ENCODE results near the gene NCOA3.

NCOA3 gene

GRCh38 chr20:47680804-47681529 lies 179.3 kb downstream of the NCOA3 start:
- DNase-seq: no peak
- TF ChIP-seq GATA1 (IDR thresholded peaks at IDR 0.05; ENCODE audit: low read depth, low read length) (no peak), POLR2A (IDR thresholded peaks at IDR 0.05; ENCODE audit: low read length) (no peak)

GRCh38 chr20:47682028-47682783 lies 180.5 kb downstream of the NCOA3 start:
- no peak for TF ChIP-seq POLR2A (IDR thresholded peaks at IDR 0.05; ENCODE audit: low read length)
- DNase-seq: no peak

GRCh38 chr20:47682916-47683315 lies 181.2 kb downstream of the NCOA3 start:
- no peak for DNase-seq
- no peak for TF ChIP-seq POLR2A (IDR thresholded peaks at IDR 0.05; ENCODE audit: low read length)
- no peak for TF ChIP-seq GATA1 (IDR thresholded peaks at IDR 0.05; ENCODE audit: low read depth, low read length)

GRCh38 chr20:47684306-47685080 lies 182.8 kb downstream of the NCOA3 start:
- DNase-seq: no peak
- no peak for TF ChIP-seq POLR2A (IDR thresholded peaks at IDR 0.05; ENCODE audit: low read length)
- TF ChIP-seq GATA1 (IDR thresholded peaks at IDR 0.05; ENCODE audit: low read depth, low read length): no peak

GRCh38 chr20:47686545-47686944 lies 184.9 kb downstream of the NCOA3 start:
- DNase-seq: no peak

GRCh38 chr20:47687095-47687987 lies 185.7 kb downstream of the NCOA3 start:
- DNase-seq: no peak
- TF ChIP-seq POLR2A (IDR thresholded peaks at IDR 0.05; ENCODE audit: low read length) (no peak), GATA1 (IDR thresholded peaks at IDR 0.05; ENCODE audit: low read depth, low read length) (no peak)

More at GRCh38 chr20:47686545-47686944, 184.9 kb downstream of the NCOA3 start:
- no peak for TF ChIP-seq GATA1 (IDR thresholded peaks at IDR 0.05; ENCODE audit: low read depth, low read length)

- no peak for DNase-seq
- no peak for TF ChIP-seq POLR2A (IDR thresholded peaks at IDR 0.05; ENCODE audit: low read length)
- TF ChIP-seq GATA1 (IDR thresholded peaks at IDR 0.05; ENCODE audit: low read depth, low read length): no peak
Observed at GRCh38 chr20:47688385-47689381, 187.0 kb downstream of the NCOA3 start.

GRCh38 chr20:47689731-47690130 lies 188.0 kb downstream of the NCOA3 start:
- no peak for DNase-seq
- TF ChIP-seq POLR2A (IDR thresholded peaks at IDR 0.05; ENCODE audit: low read length): no peak
- TF ChIP-seq GATA1 (IDR thresholded peaks at IDR 0.05; ENCODE audit: low read depth, low read length): no peak

- TF ChIP-seq POLR2A (IDR thresholded peaks at IDR 0.05; ENCODE audit: low read length) (no peak), GATA1 (IDR thresholded peaks at IDR 0.05; ENCODE audit: low read depth, low read length) (no peak)
- no peak for DNase-seq
Observed at GRCh38 chr20:47691625-47692024, 189.9 kb downstream of the NCOA3 start.

- DNase-seq: no peak
- no peak for TF ChIP-seq POLR2A (IDR thresholded peaks at IDR 0.05; ENCODE audit: low read length)
- no peak for TF ChIP-seq GATA1 (IDR thresholded peaks at IDR 0.05; ENCODE audit: low read depth, low read length)
Observed at GRCh38 chr20:47694021-47694818, 192.5 kb downstream of the NCOA3 start.

GRCh38 chr20:47696856-47697255 lies 195.2 kb downstream of the NCOA3 start:
- DNase-seq: no peak
- no peak for TF ChIP-seq GATA1 (IDR thresholded peaks at IDR 0.05; ENCODE audit: low read depth, low read length)
- no peak for TF ChIP-seq POLR2A (IDR thresholded peaks at IDR 0.05; ENCODE audit: low read length)

- TF ChIP-seq GATA1 (IDR thresholded peaks at IDR 0.05; ENCODE audit: low read depth, low read length) (no peak), POLR2A (IDR thresholded peaks at IDR 0.05; ENCODE audit: low read length) (no peak)
- DNase-seq: no peak
Observed at GRCh38 chr20:47698142-47698541, 196.5 kb downstream of the NCOA3 start.
